SU-DHL-6 (cell line): ENCODE results near the gene APOL2.

Experiments
- H2AFZ ChIP-seq: fragments of 200-600 bp; sonication (generic); 2 replicates; pipeline ENCODE4 v1.6.1; 2014; ENCODE audit warnings: low read depth, mild to moderate bottlenecking, moderate library complexity, mixed read lengths, antibody characterized with exemption, low read length; ENCODE audit not compliant: severe bottlenecking
- H3F3A ChIP-seq: fragments of 200-600 bp; shearing (Covaris generic); 2 replicates; pipeline ENCODE4 v1.6.0; 2016; ENCODE audit warnings: antibody characterized with exemption, mild to moderate bottlenecking; ENCODE audit not compliant: insufficient read depth
- H3K27ac ChIP-seq: fragments of 200-600 bp; sonication (generic); 2 replicates; pipeline ENCODE4 v1.5.1; 2016; ENCODE audit warnings: low read depth, mild to moderate bottlenecking, low read length, moderate library complexity, mixed read lengths
- H3K27me3 ChIP-seq: fragments of 200-600 bp; sonication (generic), shearing (Covaris generic); 2 replicates; pipeline ENCODE4 v1.6.0; 2014; ENCODE audit warnings: mild to moderate bottlenecking, low read length
- H3K36me3 ChIP-seq: fragments of 200-600 bp; sonication (generic); 2 replicates; pipeline ENCODE4 v1.6.1; 2014; ENCODE audit warnings: mild to moderate bottlenecking, low read length, mixed read lengths
- H3K4me2 ChIP-seq: fragments of 300-600, 200-600 bp; shearing (Covaris generic), sonication (generic); 2 replicates; pipeline ENCODE4 v1.6.0; 2014; ENCODE audit warnings: low read length, low read depth, mild to moderate bottlenecking; ENCODE audit not compliant: poor library complexity, severe bottlenecking
- H3K4me3 ChIP-seq: fragments of 200-600 bp; sonication (generic); 2 replicates; pipeline ENCODE4 v1.5.1; 2014; ENCODE audit warnings: antibody characterized with exemption, low read length, mild to moderate bottlenecking, mixed read lengths; ENCODE audit not compliant: insufficient read depth, poor library complexity, severe bottlenecking
- H3K79me2 ChIP-seq: fragments of 200-600 bp; sonication (generic); 2 replicates; pipeline ENCODE4 v1.6.1; 2014; ENCODE audit warnings: mild to moderate bottlenecking, low read length, moderate library complexity; ENCODE audit not compliant: insufficient read depth
- H3K9ac ChIP-seq: fragments of 200-600 bp; sonication (generic); 2 replicates; pipeline ENCODE4 v1.7.0; 2014; ENCODE audit warnings: mild to moderate bottlenecking, low read length
- H3K9me2 ChIP-seq: fragments of 200-600 bp; sonication (generic); replicated peaks from 2 replicates; pipeline ENCODE4 v1.6.1; 2014; ENCODE audit warnings: low read length; ENCODE audit not compliant: insufficient read depth
- H3K9me3 ChIP-seq: fragments of 200-600 bp; sonication (generic); 2 replicates; pipeline ENCODE4 v1.6.1; 2014; ENCODE audit warnings: low read length, mixed read lengths; ENCODE audit not compliant: insufficient read depth
- H4K20me1 ChIP-seq: fragments of 200-600 bp; sonication (generic); 2 replicates; pipeline ENCODE4 v1.6.1; 2014; ENCODE audit warnings: low read depth, mild to moderate bottlenecking, antibody characterized with exemption, low read length, moderate library complexity, mixed read lengths
- EZH2phosphoT487 ChIP-seq: fragments of 200-600 bp; sonication (generic), shearing (Covaris generic); conservative IDR thresholded peaks from 2 replicates; pipeline ENCODE4 v1.6.1; 2018; ENCODE audit warnings: mild to moderate bottlenecking, antibody characterized with exemption, low read length, moderate library complexity, mixed read lengths
- TF ChIP-seq, protein P1 (sequence below): fragments of 200-600 bp; sonication (generic); IDR thresholded peaks from one replicate; pipeline ENCODE4 v1.5.1; 2017; ENCODE audit warnings: antibody characterized with exemption, mild to moderate bottlenecking, low read length, moderate library complexity; ENCODE audit not compliant: insufficient read depth, poor library complexity, severe bottlenecking

APOL2 gene

GRCh38 chr22:36284171-36284571 lies 44.8 kb upstream of the APOL2 start:
- Histone ChIP-seq H3F3A (peaks cover 4% of the 10 kb centered on the region; the same call in 1 of the 2 replicates), H3K27me3 (no peaks in the 10 kb centered on the region), H3K4me2 (no peak overlapping the region), H3K9me3 (no peaks in the 10 kb centered on the region), H3K79me2 (no peaks in the 10 kb centered on the region), H4K20me1 (no peaks in the 10 kb centered on the region), H2AFZ (no peak overlapping the region), H3K9me2 (no peaks in the 10 kb centered on the region), H3K27ac (no peak overlapping the region), H3K9ac (no peak overlapping the region), H3K36me3 (peaks cover 10% of the 10 kb centered on the region), H3K4me3 (no peak overlapping the region)
- no peak for TF ChIP-seq EZH2phosphoT487
- TF ChIP-seq, protein P1, sequence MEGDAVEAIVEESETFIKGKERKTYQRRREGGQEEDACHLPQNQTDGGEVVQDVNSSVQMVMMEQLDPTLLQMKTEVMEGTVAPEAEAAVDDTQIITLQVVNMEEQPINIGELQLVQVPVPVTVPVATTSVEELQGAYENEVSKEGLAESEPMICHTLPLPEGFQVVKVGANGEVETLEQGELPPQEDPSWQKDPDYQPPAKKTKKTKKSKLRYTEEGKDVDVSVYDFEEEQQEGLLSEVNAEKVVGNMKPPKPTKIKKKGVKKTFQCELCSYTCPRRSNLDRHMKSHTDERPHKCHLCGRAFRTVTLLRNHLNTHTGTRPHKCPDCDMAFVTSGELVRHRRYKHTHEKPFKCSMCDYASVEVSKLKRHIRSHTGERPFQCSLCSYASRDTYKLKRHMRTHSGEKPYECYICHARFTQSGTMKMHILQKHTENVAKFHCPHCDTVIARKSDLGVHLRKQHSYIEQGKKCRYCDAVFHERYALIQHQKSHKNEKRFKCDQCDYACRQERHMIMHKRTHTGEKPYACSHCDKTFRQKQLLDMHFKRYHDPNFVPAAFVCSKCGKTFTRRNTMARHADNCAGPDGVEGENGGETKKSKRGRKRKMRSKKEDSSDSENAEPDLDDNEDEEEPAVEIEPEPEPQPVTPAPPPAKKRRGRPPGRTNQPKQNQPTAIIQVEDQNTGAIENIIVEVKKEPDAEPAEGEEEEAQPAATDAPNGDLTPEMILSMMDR: no peak

- no peaks in the 10 kb centered on the region for H4K20me1 ChIP-seq
- H3K79me2 ChIP-seq: no peaks in the 10 kb centered on the region
- peaks cover 6% of the 10 kb centered on the region for H3K36me3 ChIP-seq
- no peak overlapping the region for H3K27ac ChIP-seq
- H2AFZ ChIP-seq: no peak overlapping the region
- TF ChIP-seq, protein P1: no peak
- TF ChIP-seq EZH2phosphoT487: no peak
- H3K9me3 ChIP-seq: no peaks in the 10 kb centered on the region
- H3K9ac ChIP-seq: no peak overlapping the region
- no peak overlapping the region for H3K4me2 ChIP-seq
- peaks cover 12% of the 10 kb centered on the region for H3F3A ChIP-seq
- H3K4me3 ChIP-seq: no peak overlapping the region
- H3K9me2 ChIP-seq: no peaks in the 10 kb centered on the region
- H3K27me3 ChIP-seq: no peaks in the 10 kb centered on the region
Observed at GRCh38 chr22:36282328-36282831, 43.1 kb upstream of the APOL2 start.

GRCh38 chr22:36281781-36282327 lies 42.5 kb upstream of the APOL2 start:
- Histone ChIP-seq H3K4me2 (no peak overlapping the region), H3K9me3 (no peaks in the 10 kb centered on the region), H4K20me1 (no peaks in the 10 kb centered on the region), H3K4me3 (no peak overlapping the region), H3K36me3 (peaks cover 6% of the 10 kb centered on the region), H3K79me2 (no peaks in the 10 kb centered on the region), H2AFZ (no peak overlapping the region), H3K9me2 (no peaks in the 10 kb centered on the region), H3K27me3 (no peaks in the 10 kb centered on the region), H3K9ac (no peak overlapping the region), H3F3A (peaks cover 12% of the 10 kb centered on the region), H3K27ac (no peak overlapping the region)
- TF ChIP-seq EZH2phosphoT487: no peak
- TF ChIP-seq, protein P1: no peak
